ENCODE data around the gene IFT57. TPM values are rescaled to one million over a fixed set of nuclear protein-coding genes. Genes with fewer than 3 reads are reported as not detected.

IFT57 gene
- total RNA-seq, 1 donor from 2014 or later: 17.6 TPM

- TF ChIP-seq, protein P1, sequence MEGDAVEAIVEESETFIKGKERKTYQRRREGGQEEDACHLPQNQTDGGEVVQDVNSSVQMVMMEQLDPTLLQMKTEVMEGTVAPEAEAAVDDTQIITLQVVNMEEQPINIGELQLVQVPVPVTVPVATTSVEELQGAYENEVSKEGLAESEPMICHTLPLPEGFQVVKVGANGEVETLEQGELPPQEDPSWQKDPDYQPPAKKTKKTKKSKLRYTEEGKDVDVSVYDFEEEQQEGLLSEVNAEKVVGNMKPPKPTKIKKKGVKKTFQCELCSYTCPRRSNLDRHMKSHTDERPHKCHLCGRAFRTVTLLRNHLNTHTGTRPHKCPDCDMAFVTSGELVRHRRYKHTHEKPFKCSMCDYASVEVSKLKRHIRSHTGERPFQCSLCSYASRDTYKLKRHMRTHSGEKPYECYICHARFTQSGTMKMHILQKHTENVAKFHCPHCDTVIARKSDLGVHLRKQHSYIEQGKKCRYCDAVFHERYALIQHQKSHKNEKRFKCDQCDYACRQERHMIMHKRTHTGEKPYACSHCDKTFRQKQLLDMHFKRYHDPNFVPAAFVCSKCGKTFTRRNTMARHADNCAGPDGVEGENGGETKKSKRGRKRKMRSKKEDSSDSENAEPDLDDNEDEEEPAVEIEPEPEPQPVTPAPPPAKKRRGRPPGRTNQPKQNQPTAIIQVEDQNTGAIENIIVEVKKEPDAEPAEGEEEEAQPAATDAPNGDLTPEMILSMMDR (IDR thresholded peaks at IDR 0.05; ENCODE audit: insufficient read depth, low read length, severe bottlenecking): no peak
- Histone ChIP-seq H3K36me3 (ENCODE audit: control insufficient read depth, insufficient read depth, low read length) (no peaks in the 10 kb centered on the region), H3K27me3 (ENCODE audit: control insufficient read depth, insufficient read depth, low read length) (no peaks in the 10 kb centered on the region), H3K4me3 (ENCODE audit: low read depth, low read length) (no peak overlapping the region)
- no peak for FAIRE-seq
- DNase-seq (ENCODE audit: low read depth): no peak
These were observed 16.9 kb upstream of the IFT57 start for GRCh38 chr3:108239082-108239481.

DNA sequence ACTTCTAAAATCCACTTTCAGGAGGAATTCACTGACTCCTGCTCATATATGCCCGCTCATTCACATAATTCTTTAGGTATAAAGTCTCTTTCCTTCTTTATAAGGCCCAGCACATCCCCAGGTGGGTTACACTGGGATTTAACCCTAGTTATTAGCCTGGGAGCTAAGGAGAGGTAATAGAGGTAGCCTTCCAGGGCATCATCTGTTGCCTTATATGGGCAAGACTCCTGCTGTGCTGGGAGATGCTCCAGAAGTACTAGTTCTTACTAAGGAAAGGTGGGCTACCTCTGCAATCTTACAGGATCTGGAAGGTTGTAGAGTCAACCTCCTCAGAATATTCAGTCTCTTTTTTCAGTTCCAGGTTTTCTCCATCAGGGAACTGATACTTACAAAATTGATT lies 13.1 kb upstream of the IFT57 start:
- H3K27me3 ChIP-seq (ENCODE audit: control insufficient read depth, insufficient read depth, low read length): no peaks in the 10 kb centered on the region
- H3K4me3 ChIP-seq (ENCODE audit: low read depth, low read length): no peak overlapping the region
- FAIRE-seq (no peak), DNase-seq (ENCODE audit: low read depth) (no peak)
- TF ChIP-seq, protein P1 (IDR thresholded peaks at IDR 0.05; ENCODE audit: insufficient read depth, low read length, severe bottlenecking): no peak
- no peaks in the 10 kb centered on the region for H3K36me3 ChIP-seq (ENCODE audit: control insufficient read depth, insufficient read depth, low read length)

DNA sequence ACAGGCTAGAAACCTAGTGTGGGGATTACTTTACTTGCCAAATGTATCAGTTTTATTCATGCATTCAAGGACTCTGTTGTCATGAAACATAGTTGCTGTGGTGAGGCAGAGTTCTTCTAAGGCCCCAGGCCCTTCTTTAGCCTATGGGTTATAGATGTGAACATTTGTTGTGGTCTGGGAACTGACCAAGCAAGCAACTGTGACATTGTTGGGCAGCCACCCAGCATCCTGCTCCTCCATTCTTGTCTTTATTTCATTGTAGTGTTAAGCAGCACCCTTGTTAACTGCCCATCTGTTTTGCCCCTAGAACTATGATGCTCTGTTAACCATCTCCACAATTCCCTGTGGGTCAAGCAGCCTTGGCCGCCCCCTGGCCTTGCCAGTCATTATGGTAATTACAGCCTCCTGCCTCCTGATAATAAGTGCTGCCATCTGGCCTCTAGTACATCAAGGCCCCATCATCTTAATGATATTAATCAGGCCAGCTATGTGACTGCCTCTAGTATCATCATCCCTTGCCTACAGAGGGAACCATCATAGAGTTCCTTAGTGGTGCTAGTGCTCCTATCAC lies 12.2 kb upstream of the IFT57 start:
- FAIRE-seq (no peak), DNase-seq (ENCODE audit: low read depth) (no peak)
- TF ChIP-seq, protein P1 (IDR thresholded peaks at IDR 0.05; ENCODE audit: insufficient read depth, low read length, severe bottlenecking): no peak
- Histone ChIP-seq H3K27me3 (ENCODE audit: control insufficient read depth, insufficient read depth, low read length) (no peaks in the 10 kb centered on the region), H3K4me3 (ENCODE audit: low read depth, low read length) (no peak overlapping the region), H3K36me3 (ENCODE audit: control insufficient read depth, insufficient read depth, low read length) (no peaks in the 10 kb centered on the region)

DNA sequence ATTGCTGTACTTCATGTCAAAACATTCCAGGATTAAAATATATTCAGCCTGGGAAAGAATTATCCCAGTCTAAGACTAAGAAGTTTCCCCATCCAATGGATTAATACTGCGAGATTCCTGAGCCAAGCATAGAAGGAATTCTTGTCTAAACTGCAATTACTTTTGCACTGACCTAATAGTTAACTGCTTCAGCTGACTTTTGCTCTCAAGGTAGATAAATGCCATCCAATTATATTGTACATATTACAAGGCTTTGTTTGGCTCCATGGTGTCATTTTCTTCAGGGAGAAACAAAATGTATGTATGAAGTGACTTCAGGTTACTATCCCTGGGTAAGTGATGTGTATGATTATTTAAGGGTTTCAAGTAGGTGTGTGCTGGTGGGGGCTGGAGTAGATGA lies 6.1 kb upstream of the IFT57 start:
- FAIRE-seq (no peak), DNase-seq (ENCODE audit: low read depth) (no peak)
- no peak overlapping the region for H3K4me3 ChIP-seq (ENCODE audit: low read depth, low read length)
- no peaks in the 10 kb centered on the region for H3K27me3 ChIP-seq (ENCODE audit: control insufficient read depth, insufficient read depth, low read length)
- TF ChIP-seq, protein P1 (IDR thresholded peaks at IDR 0.05; ENCODE audit: insufficient read depth, low read length, severe bottlenecking): no peak
- no peaks in the 10 kb centered on the region for H3K36me3 ChIP-seq (ENCODE audit: control insufficient read depth, insufficient read depth, low read length)

GRCh38 chr3:108227131-108227530 lies 4.9 kb upstream of the IFT57 start:
- no peak for FAIRE-seq
- TF ChIP-seq, protein P1 (IDR thresholded peaks at IDR 0.05; ENCODE audit: insufficient read depth, low read length, severe bottlenecking): no peak
- H3K4me3 ChIP-seq (ENCODE audit: low read depth, low read length): no peak overlapping the region

DNA sequence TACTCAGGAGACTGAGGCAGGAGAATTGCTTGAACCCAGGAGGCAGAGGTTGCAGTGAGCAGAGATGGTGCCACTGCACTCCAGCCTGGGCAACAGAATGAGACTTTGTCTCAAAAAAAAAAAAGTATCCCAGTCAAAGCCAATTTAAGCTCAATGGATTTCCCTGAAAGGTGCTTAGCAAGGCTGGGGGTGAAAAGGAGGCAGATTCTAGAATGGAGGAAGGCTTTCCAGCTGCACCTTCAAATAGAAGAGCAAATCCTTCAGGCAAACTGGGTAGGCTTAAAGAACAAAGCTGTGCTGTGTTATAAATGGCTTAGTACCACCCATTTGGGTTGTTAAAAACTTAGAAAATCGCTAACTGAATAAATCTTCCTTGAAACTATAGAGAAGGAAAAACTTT lies 3.0 kb upstream of the IFT57 start:
- Histone ChIP-seq H3K27me3 (ENCODE audit: control insufficient read depth, insufficient read depth, low read length) (no peaks in the 10 kb centered on the region), H3K4me3 (ENCODE audit: low read depth, low read length) (no peak overlapping the region), H3K36me3 (ENCODE audit: control insufficient read depth, insufficient read depth, low read length) (no peaks in the 10 kb centered on the region)
- FAIRE-seq: no peak
- TF ChIP-seq, protein P1 (IDR thresholded peaks at IDR 0.05; ENCODE audit: insufficient read depth, low read length, severe bottlenecking): no peak
- DNase-seq (ENCODE audit: low read depth): no peak

More at GRCh38 chr3:108227131-108227530, 4.9 kb upstream of the IFT57 start:
- DNase-seq (ENCODE audit: low read depth): no peak
- no peaks in the 10 kb centered on the region for H3K27me3 ChIP-seq (ENCODE audit: control insufficient read depth, insufficient read depth, low read length)
- no peaks in the 10 kb centered on the region for H3K36me3 ChIP-seq (ENCODE audit: control insufficient read depth, insufficient read depth, low read length)

Measured in bronchial epithelial cell (primary cell).